ENCODE results near the gene ATG3.

Gene ATG3

DNA sequence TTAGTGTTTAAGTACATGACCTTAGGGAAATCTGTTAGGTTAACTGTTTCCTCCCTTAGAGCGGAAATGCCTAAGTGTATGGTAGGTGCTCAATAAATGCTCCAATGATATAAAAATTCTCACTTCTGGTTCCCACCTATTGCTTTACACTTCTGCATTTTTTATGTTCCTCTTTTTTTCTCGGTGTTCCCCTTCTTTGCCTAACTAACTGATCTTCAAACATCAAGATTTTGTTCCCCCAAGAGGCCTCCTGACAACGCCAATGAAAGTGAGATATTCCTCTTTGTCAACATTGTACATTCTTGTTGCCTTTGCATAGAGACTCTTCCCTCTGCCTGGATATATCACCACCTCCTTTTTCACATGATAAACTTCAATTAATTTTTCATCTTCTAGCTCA lies 17.5 kb upstream of the ATG3 start:
- no peak overlapping the region for H2BK5ac ChIP-seq (ENCODE audit: low read length)
- no peak overlapping the region for H3K4me3 ChIP-seq (ENCODE audit: low read length in 2 of 2)
- no peak for DNase-seq (ENCODE audit: low spot score)
- H2AK5ac ChIP-seq (ENCODE audit: low read depth, low read length): no peak overlapping the region
- H3K9ac ChIP-seq (ENCODE audit: low read depth, low read length, poor library complexity): no peak overlapping the region
- H4K8ac ChIP-seq (ENCODE audit: low read depth, low read length): no peak overlapping the region
- no peak overlapping the region for H2BK120ac ChIP-seq (ENCODE audit: low read depth, low read length)
- H2BK12ac ChIP-seq (ENCODE audit: low read length): no peak overlapping the region
- no peak overlapping the region for H3K27ac ChIP-seq (replicated peaks; ENCODE audit: low read length)
- H3K4me1 ChIP-seq (ENCODE audit: control insufficient read depth in 2 of 2, insufficient read depth in 1 of 2, low read depth in 1 of 2, low read length in 2 of 2): no peaks in the 10 kb centered on the region
- WGBS, 2 donors (ENCODE audit: extremely low coverage in 2 of 2, insufficient read length in 2 of 2, insufficient replicate concordance in 1 of 2): no CpG with 5 or more reads among the region's 3 CpGs
- H3K23ac ChIP-seq (ENCODE audit: low read depth, low read length, poor library complexity): no peak overlapping the region
- no peak overlapping the region for H3K14ac ChIP-seq (ENCODE audit: low read length)
- H2AFZ ChIP-seq (ENCODE audit: low read length): no peak overlapping the region
- no peak overlapping the region for H2BK15ac ChIP-seq (ENCODE audit: low read length)
- no peaks in the 10 kb centered on the region for H3K9me3 ChIP-seq (replicated peaks in 1 of 2; ENCODE audit: control insufficient read depth in 2 of 2, insufficient read depth in 1 of 2, low read depth in 1 of 2, low read length in 2 of 2)
- H3K18ac ChIP-seq (ENCODE audit: low read length): no peak overlapping the region
- H3K79me1 ChIP-seq (ENCODE audit: low read depth, low read length): no peaks in the 10 kb centered on the region
- H3K36me3 ChIP-seq (replicated peaks in 1 of 2; ENCODE audit: control insufficient read depth in 2 of 2, insufficient read depth in 2 of 2, low read length in 2 of 2): peaks cover 0 to 89% of the 10 kb centered on the region in 2 donors
- H3K4me2 ChIP-seq (ENCODE audit: insufficient read depth, low read length, poor library complexity, severe bottlenecking): no peak overlapping the region
- no peak overlapping the region for H4K91ac ChIP-seq (ENCODE audit: low read depth, low read length, poor library complexity)
- no peaks in the 10 kb centered on the region for H3K27me3 ChIP-seq (ENCODE audit: control insufficient read depth in 3 of 3, insufficient read depth in 3 of 3, low read depth in 1 of 3, low read length in 3 of 3)
- no peak overlapping the region for H3K4ac ChIP-seq (ENCODE audit: low read length)

DNA sequence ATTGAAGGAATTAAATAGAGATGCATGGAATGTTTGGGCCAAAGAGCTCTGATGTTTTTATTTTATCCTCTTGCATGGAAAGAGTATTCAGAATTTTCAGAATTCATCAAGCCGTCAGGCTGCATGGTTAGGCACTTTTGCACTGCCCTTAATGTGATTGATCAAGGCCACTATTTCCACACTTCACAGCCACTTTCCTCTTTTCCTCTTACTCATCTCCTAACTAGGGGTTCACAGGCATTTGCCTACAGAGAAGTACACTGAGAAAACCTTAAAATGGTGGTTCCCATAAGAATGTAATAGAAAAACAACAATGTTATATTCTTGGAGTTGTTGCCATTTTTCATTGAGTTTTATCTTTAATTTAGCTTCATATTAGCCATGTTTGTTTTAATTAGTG lies 10.9 kb upstream of the ATG3 start:
- no peaks in the 10 kb centered on the region for H3K79me1 ChIP-seq (ENCODE audit: low read depth, low read length)
- no peak overlapping the region for H2AFZ ChIP-seq (ENCODE audit: low read length)
- WGBS, 2 donors (ENCODE audit: extremely low coverage in 2 of 2, insufficient read length in 2 of 2, insufficient replicate concordance in 1 of 2): no CpG with 5 or more reads among the region's 1 CpG
- no peak overlapping the region for H2BK12ac ChIP-seq (ENCODE audit: low read length)
- no peak overlapping the region for H4K8ac ChIP-seq (ENCODE audit: low read depth, low read length)
- H3K27ac ChIP-seq (replicated peaks; ENCODE audit: low read length): no peak overlapping the region
- H3K23ac ChIP-seq (ENCODE audit: low read depth, low read length, poor library complexity): no peak overlapping the region
- H2AK5ac ChIP-seq (ENCODE audit: low read depth, low read length): no peak overlapping the region
- no peak overlapping the region for H2BK15ac ChIP-seq (ENCODE audit: low read length)
- H3K9ac ChIP-seq (ENCODE audit: low read depth, low read length, poor library complexity): no peak overlapping the region
- H3K9me3 ChIP-seq (replicated peaks in 1 of 2; ENCODE audit: control insufficient read depth in 2 of 2, insufficient read depth in 1 of 2, low read depth in 1 of 2, low read length in 2 of 2): peaks cover 0 to 3% of the 10 kb centered on the region in 2 donors
- H3K4ac ChIP-seq (ENCODE audit: low read length): no peak overlapping the region
- no peak overlapping the region for H3K4me2 ChIP-seq (ENCODE audit: insufficient read depth, low read length, poor library complexity, severe bottlenecking)
- DNase-seq (ENCODE audit: low spot score): no peak
- no peak overlapping the region for H3K18ac ChIP-seq (ENCODE audit: low read length)
- no peak overlapping the region for H3K14ac ChIP-seq (ENCODE audit: low read length)
- H2BK5ac ChIP-seq (ENCODE audit: low read length): no peak overlapping the region
- H3K4me1 ChIP-seq (ENCODE audit: control insufficient read depth in 2 of 2, insufficient read depth in 1 of 2, low read depth in 1 of 2, low read length in 2 of 2): no peaks in the 10 kb centered on the region
- peaks cover 4 to 93% of the 10 kb centered on the region in 2 donors for H3K36me3 ChIP-seq (replicated peaks in 1 of 2; ENCODE audit: control insufficient read depth in 2 of 2, insufficient read depth in 2 of 2, low read length in 2 of 2)
- no peak overlapping the region for H3K4me3 ChIP-seq (ENCODE audit: low read length in 2 of 2)
- no peak overlapping the region for H4K91ac ChIP-seq (ENCODE audit: low read depth, low read length, poor library complexity)
- H3K27me3 ChIP-seq (ENCODE audit: control insufficient read depth in 3 of 3, insufficient read depth in 3 of 3, low read depth in 1 of 3, low read length in 3 of 3): no peaks in the 10 kb centered on the region
- H2BK120ac ChIP-seq (ENCODE audit: low read depth, low read length): no peak overlapping the region

DNA sequence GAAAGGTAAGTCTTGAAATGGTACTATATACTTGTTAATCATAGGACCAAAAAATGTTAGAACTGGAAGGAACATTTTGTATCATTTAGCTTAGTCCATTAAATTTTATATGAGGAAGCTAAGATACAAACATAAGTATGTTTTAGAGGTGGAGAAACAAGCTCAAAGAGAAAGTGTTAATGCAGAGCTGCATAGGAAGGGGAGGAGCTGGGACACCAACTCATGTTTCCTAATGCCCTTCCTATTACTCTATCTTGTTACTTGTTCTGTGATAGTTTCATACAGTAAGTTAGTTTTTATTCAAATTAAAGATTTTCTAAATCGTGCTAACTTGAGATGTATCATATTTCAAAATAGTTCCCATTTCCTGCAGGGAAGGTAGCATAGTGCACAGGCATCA lies 7.5 kb upstream of the ATG3 start:
- H4K8ac ChIP-seq (ENCODE audit: low read depth, low read length): no peak overlapping the region
- WGBS, 2 donors (ENCODE audit: extremely low coverage in 2 of 2, insufficient read length in 2 of 2, insufficient replicate concordance in 1 of 2): no CpG with 5 or more reads among the region's 1 CpG
- H3K23ac ChIP-seq (ENCODE audit: low read depth, low read length, poor library complexity): no peak overlapping the region
- no peak overlapping the region for H3K4me2 ChIP-seq (ENCODE audit: insufficient read depth, low read length, poor library complexity, severe bottlenecking)
- H3K36me3 ChIP-seq (replicated peaks in 1 of 2; ENCODE audit: control insufficient read depth in 2 of 2, insufficient read depth in 2 of 2, low read length in 2 of 2): peaks cover 7 to 86% of the 10 kb centered on the region in 2 donors
- DNase-seq (ENCODE audit: low spot score): no peak
- H2AFZ ChIP-seq (ENCODE audit: low read length): no peak overlapping the region
- no peak overlapping the region for H3K4me3 ChIP-seq (ENCODE audit: low read length in 2 of 2)
- H2BK15ac ChIP-seq (ENCODE audit: low read length): no peak overlapping the region
- no peak overlapping the region for H4K91ac ChIP-seq (ENCODE audit: low read depth, low read length, poor library complexity)
- H2BK120ac ChIP-seq (ENCODE audit: low read depth, low read length): no peak overlapping the region
- no peak overlapping the region for H3K9ac ChIP-seq (ENCODE audit: low read depth, low read length, poor library complexity)
- H3K27me3 ChIP-seq (ENCODE audit: control insufficient read depth in 3 of 3, insufficient read depth in 3 of 3, low read depth in 1 of 3, low read length in 3 of 3): no peaks in the 10 kb centered on the region
- H3K79me1 ChIP-seq (ENCODE audit: low read depth, low read length): no peaks in the 10 kb centered on the region
- no peak overlapping the region for H3K4ac ChIP-seq (ENCODE audit: low read length)
- H3K4me1 ChIP-seq (ENCODE audit: control insufficient read depth in 2 of 2, insufficient read depth in 1 of 2, low read depth in 1 of 2, low read length in 2 of 2): no peaks in the 10 kb centered on the region
- H3K27ac ChIP-seq (replicated peaks; ENCODE audit: low read length): no peak overlapping the region
- no peak overlapping the region for H3K14ac ChIP-seq (ENCODE audit: low read length)
- no peak overlapping the region for H2BK12ac ChIP-seq (ENCODE audit: low read length)
- H3K9me3 ChIP-seq (replicated peaks in 1 of 2; ENCODE audit: control insufficient read depth in 2 of 2, insufficient read depth in 1 of 2, low read depth in 1 of 2, low read length in 2 of 2): peaks cover 0 to 3% of the 10 kb centered on the region in 2 donors
- H3K18ac ChIP-seq (ENCODE audit: low read length): no peak overlapping the region
- no peak overlapping the region for H2AK5ac ChIP-seq (ENCODE audit: low read depth, low read length)
- H2BK5ac ChIP-seq (ENCODE audit: low read length): no peak overlapping the region

DNA sequence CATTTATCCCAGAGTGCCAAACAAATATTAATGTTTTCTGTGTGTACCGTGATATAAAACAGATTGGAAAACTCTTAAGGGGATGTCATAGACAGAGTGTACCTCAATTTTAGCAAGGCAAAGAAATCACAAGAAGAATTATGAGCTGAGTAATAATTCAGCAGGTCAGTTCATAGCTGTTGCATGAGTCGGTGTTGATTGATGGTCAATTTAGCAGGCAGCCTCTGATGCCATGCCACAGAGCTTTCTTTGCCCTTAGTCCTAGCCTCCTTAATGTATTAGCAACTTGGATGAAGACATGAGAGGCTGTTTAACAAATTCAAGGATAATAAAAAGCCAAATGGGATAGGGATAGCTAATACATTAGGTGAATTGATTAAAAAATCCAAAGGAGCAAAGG lies 6.9 kb upstream of the ATG3 start:
- no peak for DNase-seq (ENCODE audit: low spot score)
- no peak overlapping the region for H3K9ac ChIP-seq (ENCODE audit: low read depth, low read length, poor library complexity)
- no peak overlapping the region for H2BK5ac ChIP-seq (ENCODE audit: low read length)
- H2BK15ac ChIP-seq (ENCODE audit: low read length): no peak overlapping the region
- no peak overlapping the region for H3K27ac ChIP-seq (replicated peaks; ENCODE audit: low read length)
- peaks cover 0 to 3% of the 10 kb centered on the region in 2 donors for H3K9me3 ChIP-seq (replicated peaks in 1 of 2; ENCODE audit: control insufficient read depth in 2 of 2, insufficient read depth in 1 of 2, low read depth in 1 of 2, low read length in 2 of 2)
- H3K4me1 ChIP-seq (ENCODE audit: control insufficient read depth in 2 of 2, insufficient read depth in 1 of 2, low read depth in 1 of 2, low read length in 2 of 2): no peaks in the 10 kb centered on the region
- no CpG with 5 or more reads among the region's 2 CpGs for WGBS, 2 donors (ENCODE audit: extremely low coverage in 2 of 2, insufficient read length in 2 of 2, insufficient replicate concordance in 1 of 2)
- no peak overlapping the region for H3K4ac ChIP-seq (ENCODE audit: low read length)
- H2BK12ac ChIP-seq (ENCODE audit: low read length): no peak overlapping the region
- no peaks in the 10 kb centered on the region for H3K79me1 ChIP-seq (ENCODE audit: low read depth, low read length)
- H3K23ac ChIP-seq (ENCODE audit: low read depth, low read length, poor library complexity): no peak overlapping the region
- no peak overlapping the region for H4K8ac ChIP-seq (ENCODE audit: low read depth, low read length)
- no peak overlapping the region for H4K91ac ChIP-seq (ENCODE audit: low read depth, low read length, poor library complexity)
- no peak overlapping the region for H3K18ac ChIP-seq (ENCODE audit: low read length)
- no peak overlapping the region for H3K4me2 ChIP-seq (ENCODE audit: insufficient read depth, low read length, poor library complexity, severe bottlenecking)
- no peak overlapping the region for H2BK120ac ChIP-seq (ENCODE audit: low read depth, low read length)
- H3K4me3 ChIP-seq (ENCODE audit: low read length in 2 of 2): no peak overlapping the region
- H2AFZ ChIP-seq (ENCODE audit: low read length): no peak overlapping the region
- H3K36me3 ChIP-seq (replicated peaks in 1 of 2; ENCODE audit: control insufficient read depth in 2 of 2, insufficient read depth in 2 of 2, low read length in 2 of 2): peaks cover 7 to 86% of the 10 kb centered on the region in 2 donors
- H3K14ac ChIP-seq (ENCODE audit: low read length): no peak overlapping the region
- no peaks in the 10 kb centered on the region for H3K27me3 ChIP-seq (ENCODE audit: control insufficient read depth in 3 of 3, insufficient read depth in 3 of 3, low read depth in 1 of 3, low read length in 3 of 3)
- H2AK5ac ChIP-seq (ENCODE audit: low read depth, low read length): no peak overlapping the region
